CMK (cell line): Measurements from ENCODE around the gene SQOR.
"Not testable (repeated sequence)": the region's sequence is repeated elsewhere in the genome, so short reads cannot be mapped to it uniquely, and the experiment has no call there.

Experiments
- DNase-seq: peaks from one replicate; pipeline ENCODE4 v3.0.0-alpha.2; 2010; ENCODE audit warnings: low read depth

Gene SQOR

GRCh38 chr15:45631776-45632175 lies 3.1 kb upstream of the SQOR start:
- no peak for DNase-seq

GRCh38 chr15:45635191-45635638 lies 386 bp downstream of the SQOR start:
- no peak for DNase-seq

GRCh38 chr15:45635763-45636292 lies 999 bp downstream of the SQOR start:
- DNase-seq, result no peak

- DNase-seq, result no peak
These were observed 2.3 kb downstream of the SQOR start for GRCh38 chr15:45637141-45637540.

GRCh38 chr15:45637552-45638033 lies 2.8 kb downstream of the SQOR start:
- DNase-seq, result no peak

GRCh38 chr15:45640616-45641015 lies 5.8 kb downstream of the SQOR start:
- DNase-seq, result no peak

GRCh38 chr15:45641374-45641781 lies 6.5 kb downstream of the SQOR start:
- DNase-seq, result no peak

GRCh38 chr15:45641999-45642932 lies 7.4 kb downstream of the SQOR start:
- DNase-seq, result no peak

GRCh38 chr15:45644437-45644836 lies 9.6 kb downstream of the SQOR start:
- no peak for DNase-seq

GRCh38 chr15:45645026-45645980 lies 10.5 kb downstream of the SQOR start:
- no peak for DNase-seq

- no peak for DNase-seq
These were observed 11.4 kb downstream of the SQOR start for GRCh38 chr15:45646220-45646619.

- DNase-seq, result no peak
These were observed 13.0 kb downstream of the SQOR start for GRCh38 chr15:45647828-45648227.

- no peak for DNase-seq
These were observed 13.8 kb downstream of the SQOR start for GRCh38 chr15:45648521-45649200.

- not testable (repeated sequence) for DNase-seq
These were observed 15.2 kb downstream of the SQOR start for GRCh38 chr15:45650007-45650406.

GRCh38 chr15:45650889-45651525 lies 16.2 kb downstream of the SQOR start:
- DNase-seq, result no peak

GRCh38 chr15:45653702-45654424 lies 19.0 kb downstream of the SQOR start:
- no peak for DNase-seq

GRCh38 chr15:45654749-45655148 lies 19.9 kb downstream of the SQOR start:
- no peak for DNase-seq

GRCh38 chr15:45657254-45657653 lies 22.4 kb downstream of the SQOR start:
- DNase-seq, result no peak

GRCh38 chr15:45657764-45658545 lies 23.1 kb downstream of the SQOR start:
- DNase-seq, result no peak
